Measurements from ENCODE around the gene RAD9B.

The RAD9B gene

DNA sequence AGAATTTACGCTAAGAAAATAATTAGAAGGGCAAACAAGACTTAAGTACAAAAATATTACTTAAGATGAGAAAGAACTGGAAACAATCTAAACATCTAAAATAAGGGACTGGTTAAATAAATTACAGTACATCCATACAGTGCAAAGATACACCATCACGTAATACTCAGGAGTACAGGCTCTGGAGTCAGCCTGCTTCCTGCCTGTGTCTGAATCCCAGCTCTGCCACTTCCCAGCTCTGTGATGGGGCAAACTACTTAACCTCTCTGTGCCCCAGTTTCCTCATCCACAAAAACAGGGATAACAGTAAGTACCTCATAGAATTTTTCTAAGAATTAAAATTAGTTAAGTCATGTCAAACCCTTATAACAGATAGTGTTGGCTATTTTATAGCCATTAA, 45.0 kb downstream of the RAD9B start:
- DNase-seq: no peak
- in situ Hi-C loops (cut with HindIII; ENCODE audit: low pct_ligation_motif_present, low pct_unique_long_range_greater_than_20kb, low sequenced_read_pairs): no loop called here

DNA sequence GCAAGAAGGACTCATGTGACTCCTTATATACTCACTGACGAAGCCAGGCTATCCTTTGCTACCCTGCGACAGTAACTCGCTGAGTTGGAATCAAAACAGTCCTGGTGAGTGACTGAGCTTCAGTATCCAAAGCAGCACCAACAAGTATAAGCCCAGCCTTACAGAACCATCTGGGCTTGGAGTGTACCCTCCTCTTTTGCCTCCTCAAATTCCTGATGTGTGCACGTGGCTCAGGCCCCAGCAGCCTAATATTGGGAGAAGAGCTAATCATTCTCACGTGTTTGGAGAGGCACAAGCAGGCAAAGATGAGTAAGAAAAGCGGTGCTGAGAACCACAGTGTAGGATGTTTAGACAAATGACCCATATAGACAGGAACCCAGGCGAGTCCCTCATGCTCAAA, 46.5 kb downstream of the RAD9B start:
- DNase-seq: no peak
- in situ Hi-C loops (cut with HindIII; ENCODE audit: low pct_ligation_motif_present, low pct_unique_long_range_greater_than_20kb, low sequenced_read_pairs): no loop called here

DNA sequence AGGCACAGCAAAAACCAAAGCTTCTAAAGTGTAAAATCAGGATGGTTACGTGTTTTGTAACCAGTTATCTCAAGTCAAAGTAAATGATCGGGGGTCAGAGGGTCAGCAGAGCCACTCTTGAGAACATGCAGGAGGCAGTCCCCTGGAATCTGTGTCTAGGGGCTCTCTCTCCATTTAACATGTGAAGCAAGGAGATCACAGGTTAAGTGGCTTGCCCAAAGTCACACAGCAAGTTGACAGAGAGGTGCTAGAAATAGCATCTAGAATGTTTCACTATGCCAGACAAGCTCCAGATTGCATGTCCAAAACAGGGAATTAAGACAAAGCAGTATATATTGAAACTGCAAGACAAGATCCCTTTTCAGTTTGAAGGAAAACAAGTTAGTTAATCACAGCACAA, 47.6 kb downstream of the RAD9B start:
- DNase-seq: no peak
- in situ Hi-C loops (cut with HindIII; ENCODE audit: low pct_ligation_motif_present, low pct_unique_long_range_greater_than_20kb, low sequenced_read_pairs): no loop called here

DNA sequence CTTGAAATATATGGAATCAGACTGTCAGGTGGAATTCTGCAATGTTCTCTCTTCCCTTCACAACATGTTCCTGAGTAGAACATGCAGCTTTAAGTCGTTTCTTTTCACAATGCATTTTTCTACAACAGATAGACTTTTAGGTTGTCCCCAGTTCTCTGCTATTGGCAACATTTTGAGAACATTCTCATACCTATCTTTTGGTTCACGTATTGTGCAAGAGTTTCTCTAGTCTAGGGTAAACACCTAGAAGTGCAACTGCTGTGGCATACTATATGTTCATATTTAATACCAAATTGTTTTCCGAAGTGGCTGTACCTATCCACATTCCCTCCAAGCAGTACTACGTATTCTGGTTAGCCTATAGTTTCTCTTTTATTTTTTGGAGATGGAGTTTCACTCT, 48.9 kb downstream of the RAD9B start:
- DNase-seq: no peak
- in situ Hi-C loops (cut with HindIII; ENCODE audit: low pct_ligation_motif_present, low pct_unique_long_range_greater_than_20kb, low sequenced_read_pairs): no loop called here

Measured in ACHN (cell line).